ENCODE measurements around the gene GALNT15. TPM values are rescaled to one million over a fixed set of nuclear protein-coding genes. Genes with fewer than 3 reads are reported as not detected.

The GALNT15 gene
- total RNA-seq, 1 donor from 2014 or later: 9.8 TPM

GRCh38 chr3:16221990-16222389 is 47.5 kb downstream of the GALNT15 start:
- ATAC-seq (no peak), DNase-seq (no peak)
- no peak overlapping the region for H3K27ac ChIP-seq
- no peaks in the 10 kb centered on the region for H3K4me1 ChIP-seq
- no peaks in the 10 kb centered on the region for H3K9me3 ChIP-seq
- no peak for TF ChIP-seq CTCF (IDR thresholded peaks at IDR 0.05)
- H3K27me3 ChIP-seq (ENCODE audit: low read depth): no peaks in the 10 kb centered on the region
- H3K4me3 ChIP-seq: no peak overlapping the region
- intact Hi-C loops (cut with DNase I): no loop called here
- no peaks in the 10 kb centered on the region for H3K36me3 ChIP-seq

- no peaks in the 10 kb centered on the region for H3K36me3 ChIP-seq
- ATAC-seq (no peak), DNase-seq (no peak)
- H3K4me3 ChIP-seq: no peak overlapping the region
- no peak overlapping the region for H3K27ac ChIP-seq
- H3K27me3 ChIP-seq (ENCODE audit: low read depth): no peaks in the 10 kb centered on the region
- H3K4me1 ChIP-seq: no peaks in the 10 kb centered on the region
- H3K9me3 ChIP-seq: no peaks in the 10 kb centered on the region
- intact Hi-C loops (cut with DNase I): no loop called here
- no peak for TF ChIP-seq CTCF (IDR thresholded peaks at IDR 0.05)
Measured at GRCh38 chr3:16222547-16222946, 48.1 kb downstream of the GALNT15 start.

- ATAC-seq (no peak), DNase-seq (no peak)
- TF ChIP-seq CTCF (IDR thresholded peaks at IDR 0.05): no peak
- H3K4me3 ChIP-seq: no peak overlapping the region
- no peaks in the 10 kb centered on the region for H3K36me3 ChIP-seq
- H3K27me3 ChIP-seq (ENCODE audit: low read depth): no peaks in the 10 kb centered on the region
- intact Hi-C loops (cut with DNase I): no loop called here
- H3K4me1 ChIP-seq: no peaks in the 10 kb centered on the region
- no peak overlapping the region for H3K27ac ChIP-seq
- H3K9me3 ChIP-seq: no peaks in the 10 kb centered on the region
Measured at GRCh38 chr3:16224325-16224724, 49.8 kb downstream of the GALNT15 start.

- H3K27ac ChIP-seq: no peak overlapping the region
- ATAC-seq: no peak
- H3K27me3 ChIP-seq (ENCODE audit: low read depth): no peaks in the 10 kb centered on the region
- DNase-seq: no peak
- no peaks in the 10 kb centered on the region for H3K36me3 ChIP-seq
- H3K4me1 ChIP-seq: no peaks in the 10 kb centered on the region
- intact Hi-C loops (cut with DNase I): no loop called here
- H3K4me3 ChIP-seq: no peak overlapping the region
- no peaks in the 10 kb centered on the region for H3K9me3 ChIP-seq
- TF ChIP-seq CTCF (IDR thresholded peaks at IDR 0.05): no peak
Measured at GRCh38 chr3:16227566-16227965, 53.1 kb downstream of the GALNT15 start.

GRCh38 chr3:16229681-16230080 is 55.2 kb downstream of the GALNT15 start:
- H3K27ac ChIP-seq: no peak overlapping the region
- no peak for DNase-seq
- no peaks in the 10 kb centered on the region for H3K27me3 ChIP-seq (ENCODE audit: low read depth)
- intact Hi-C loops (cut with DNase I): no loop called here
- no peaks in the 10 kb centered on the region for H3K9me3 ChIP-seq
- ATAC-seq: no peak
- H3K36me3 ChIP-seq: no peaks in the 10 kb centered on the region
- H3K4me3 ChIP-seq: no peak overlapping the region
- TF ChIP-seq CTCF (IDR thresholded peaks at IDR 0.05): no peak
- no peaks in the 10 kb centered on the region for H3K4me1 ChIP-seq

- TF ChIP-seq CTCF (IDR thresholded peaks at IDR 0.05): no peak
- no peaks in the 10 kb centered on the region for H3K36me3 ChIP-seq
- ATAC-seq (no peak), DNase-seq (no peak)
- no peaks in the 10 kb centered on the region for H3K27me3 ChIP-seq (ENCODE audit: low read depth)
- intact Hi-C loops (cut with DNase I): no loop called here
- H3K27ac ChIP-seq: no peak overlapping the region
- H3K4me1 ChIP-seq: no peaks in the 10 kb centered on the region
- no peak overlapping the region for H3K4me3 ChIP-seq
- H3K9me3 ChIP-seq: no peaks in the 10 kb centered on the region
Measured at GRCh38 chr3:16231983-16232382, 57.5 kb downstream of the GALNT15 start.
